ENCODE results near the gene RIGI. TPM values are rescaled to one million over a fixed set of nuclear protein-coding genes. Genes with fewer than 3 reads are reported as not detected.

The RIGI gene
- total and polyA plus RNA-seq, 10 of the 15 experiments (the other 5 are each of a cell fraction or from before 2014, with no cell fraction given): 5.3 to 15.2 (median 9.1) TPM

DNA sequence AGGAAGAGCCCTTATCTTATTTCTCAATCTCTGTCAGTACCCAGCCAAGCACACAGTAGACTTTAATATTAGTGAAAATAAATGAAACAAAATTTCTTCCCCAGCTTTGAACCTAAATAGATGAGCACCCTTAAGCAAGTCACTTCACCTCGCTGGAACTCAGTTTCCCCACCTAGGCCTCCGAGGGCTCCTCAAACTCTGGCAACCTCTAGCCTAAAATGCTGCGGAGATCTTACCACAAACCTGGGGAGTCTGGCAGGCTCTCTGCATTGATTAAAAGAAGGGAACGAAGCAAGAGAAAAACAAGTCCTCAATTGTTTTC lies 326 bp downstream of the RIGI start:
- FAIRE-seq (no peak), DNase-seq (ENCODE audit: low read depth, low spot score) (peak; percentile 7), ATAC-seq (peak; percentile 7; the same call in 2 of the 3 replicates)
- SMC1A ChIA-PET (ENCODE audit: uncharacterized antibody, unreplicated experiment): interaction anchor here (1.1 to 4.4 kb wide), 10 partner anchors 19 to 146 kb away, joined by 3 to 40 read pairs (median 6); partner anchors contain the start of genes ACO1, NDUFB6, SMIM27 and TOPORS
- H2AFZ ChIP-seq (ENCODE audit: control insufficient read depth, low read depth, low read length): peak overlapping the region; percentile 85
- no TSS peak for BruUV-seq (replicated peaks)
- no peaks in the 10 kb centered on the region; the same call in 2 of the 3 replicates for H3K9me3 ChIP-seq (replicated peaks; ENCODE audit: control insufficient read depth, insufficient read depth, low read length)
- H3K4me2 ChIP-seq (ENCODE audit: control insufficient read depth, insufficient read depth): peak overlapping the region; percentile 86
- RAD21 ChIA-PET (ENCODE audit: unreplicated experiment): interaction anchor here (0.8 to 2.5 kb wide), 8 partner anchors 13 to 148 kb away, joined by 4 to 36 read pairs (median 10); partner anchors contain the start of genes ACO1 and NDUFB6
- TF ChIP-seq PML (IDR thresholded peaks at IDR 0.05; ENCODE audit: low read length) (0 out of 2 replicates have a peak, but pooled peaks have one; percentile 4), ZNF384 (IDR thresholded peaks at IDR 0.05; ENCODE audit: borderline replicate concordance, low read depth, low read length) (no peak)
- no peaks in the 10 kb centered on the region for H3K36me3 ChIP-seq (ENCODE audit: control insufficient read depth in 2 of 2, insufficient read depth in 2 of 2, low read length in 1 of 2)
- POLR2A ChIA-PET: interaction anchor here (0.7 to 3.3 kb wide), 9 partner anchors 11 to 500 kb away, joined by 3 to 19 read pairs (median 5); partner anchors contain the start of genes ACO1, DNAJA1, SMIM27 and TOPORS
- H3K9ac ChIP-seq (ENCODE audit: control insufficient read depth, insufficient read depth, low read length): peak overlapping the region; percentile 89
- H3K4me1 ChIP-seq (ENCODE audit: control insufficient read depth, insufficient read depth, low read length): no peaks in the 10 kb centered on the region; the same call in 1 of the 2 replicates
- in situ Hi-C loops (cut with MboI): no loop called here
- H3K79me2 ChIP-seq (ENCODE audit: control insufficient read depth, insufficient read depth, low read length): peaks cover 25% of the 10 kb centered on the region
- intact Hi-C loops (cut with micrococcal nuclease; ENCODE audit: unreplicated experiment): loop anchor here (1.0 to 2.0 kb wide), 3 partner anchors 27 to 147 kb away; partner anchors contain the start of genes NDUFB6, SMIM27 and TOPORS
- H3K4me3 ChIP-seq: peak overlapping the region; percentile 98
- no peaks in the 10 kb centered on the region for H4K20me1 ChIP-seq (ENCODE audit: control insufficient read depth, insufficient read depth)
- CTCF ChIA-PET: interaction anchor here (0.6 to 3.3 kb wide), 14 partner anchors 17 to 274 kb away, joined by 3 to 58 read pairs (median 9); partner anchors contain the start of genes ACO1, NDUFB6, SMIM27 and TOPORS
- H3K27ac ChIP-seq (ENCODE audit: control insufficient read depth, insufficient read depth): peak overlapping the region; percentile 84
- WGBS (ENCODE audit: insufficient coverage, insufficient replicate concordance, low lambda C conversion rate, missing lambda C conversion rate): 0% methylated on average over 4 of the region's 4 CpGs
- no peaks in the 10 kb centered on the region for H3K27me3 ChIP-seq (replicated peaks in 1 of 2; ENCODE audit: control insufficient read depth in 2 of 2, insufficient read depth in 2 of 2, low read length in 1 of 2)

DNA sequence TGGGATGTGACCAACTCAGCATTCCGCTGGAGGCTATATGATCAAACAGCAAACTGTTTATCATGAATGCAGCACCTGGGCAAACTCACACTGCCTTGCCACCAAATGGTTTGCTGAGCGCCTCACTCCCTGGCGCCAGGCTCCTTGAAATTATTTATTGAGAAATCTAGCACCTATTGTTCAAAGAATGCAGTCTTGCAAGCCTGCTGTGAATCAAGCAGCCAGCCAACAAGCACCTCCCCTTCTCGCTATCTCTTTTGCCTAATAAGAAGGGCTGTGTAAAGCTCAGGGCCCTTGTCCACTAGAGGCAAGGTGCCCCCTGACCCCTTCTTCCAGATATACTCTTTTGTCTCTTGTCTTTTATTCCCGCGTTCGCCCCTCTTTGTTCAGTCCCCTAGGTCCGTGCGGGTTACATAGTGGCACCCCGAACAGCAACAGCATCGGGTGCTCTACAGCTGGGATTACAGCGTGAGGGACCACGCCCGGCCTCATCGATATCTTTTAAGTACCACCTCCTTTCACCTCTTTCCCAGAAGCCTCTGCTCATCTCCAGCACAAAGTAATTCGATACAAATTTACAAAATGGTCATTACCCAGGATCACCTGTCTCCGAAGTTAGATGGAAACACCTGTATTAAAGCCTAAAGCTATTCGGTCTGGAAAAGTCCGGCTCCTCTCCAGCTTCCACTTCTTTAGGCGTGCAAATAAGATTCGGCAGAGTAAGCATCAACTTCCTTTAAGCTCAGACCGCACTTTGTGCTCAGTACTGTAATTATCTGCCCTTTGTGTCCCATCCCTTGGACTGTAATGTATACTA lies 896 bp downstream of the RIGI start:
- ChIA-PET RAD21 (ENCODE audit: unreplicated experiment) (interaction anchor here (0.6 to 2.5 kb wide), 9 partner anchors 14 to 147 kb away, joined by 3 to 36 read pairs (median 7); partner anchors contain the start of genes ACO1 and NDUFB6), CTCF (interaction anchor here (0.5 to 3.3 kb wide), 14 partner anchors 9 to 274 kb away, joined by 3 to 58 read pairs (median 6); partner anchors contain the start of genes ACO1, NDUFB6, SMIM27 and TOPORS), SMC1A (ENCODE audit: uncharacterized antibody, unreplicated experiment) (interaction anchor here (1.1 to 4.4 kb wide), 11 partner anchors 18 to 146 kb away, joined by 3 to 40 read pairs (median 6); partner anchors contain the start of genes ACO1, NDUFB6, SMIM27 and TOPORS), POLR2A (interaction anchor here (0.7 to 3.3 kb wide), 8 partner anchors 11 to 500 kb away, joined by 3 to 19 read pairs (median 6); partner anchors contain the start of genes ACO1, DNAJA1, SMIM27 and TOPORS)
- Histone ChIP-seq H3K4me3 (peak overlapping the region; percentile 98), H3K27me3 (replicated peaks in 1 of 2; ENCODE audit: control insufficient read depth in 2 of 2, insufficient read depth in 2 of 2, low read length in 1 of 2) (no peaks in the 10 kb centered on the region), H3K9ac (ENCODE audit: control insufficient read depth, insufficient read depth, low read length) (peak overlapping the region; percentile 89), H3K36me3 (ENCODE audit: control insufficient read depth in 2 of 2, insufficient read depth in 2 of 2, low read length in 1 of 2) (no peaks in the 10 kb centered on the region), H2AFZ (ENCODE audit: control insufficient read depth, low read depth, low read length) (peak overlapping the region; percentile 85), H3K79me2 (ENCODE audit: control insufficient read depth, insufficient read depth, low read length) (peaks cover 25% of the 10 kb centered on the region), H3K27ac (ENCODE audit: control insufficient read depth, insufficient read depth) (peak overlapping the region; percentile 84), H3K9me3 (replicated peaks; ENCODE audit: control insufficient read depth, insufficient read depth, low read length) (no peaks in the 10 kb centered on the region; the same call in 2 of the 3 replicates), H3K4me1 (ENCODE audit: control insufficient read depth, insufficient read depth, low read length) (no peaks in the 10 kb centered on the region; the same call in 1 of the 2 replicates), H3K4me2 (ENCODE audit: control insufficient read depth, insufficient read depth) (peak overlapping the region; percentile 86), H4K20me1 (ENCODE audit: control insufficient read depth, insufficient read depth) (no peaks in the 10 kb centered on the region)
- DNase-seq (ENCODE audit: low read depth, low spot score) (peak; percentile 9), ATAC-seq (peak; percentile 77), FAIRE-seq (peak; percentile 35)
- no peak for TF ChIP-seq TAF1 (IDR thresholded peaks at IDR 0.05; ENCODE audit: borderline replicate concordance, low read depth, low read length)
- TF ChIP-seq ZNF207 (IDR thresholded peaks at IDR 0.05; ENCODE audit: borderline replicate concordance): no peak
- TF ChIP-seq, protein P1, sequence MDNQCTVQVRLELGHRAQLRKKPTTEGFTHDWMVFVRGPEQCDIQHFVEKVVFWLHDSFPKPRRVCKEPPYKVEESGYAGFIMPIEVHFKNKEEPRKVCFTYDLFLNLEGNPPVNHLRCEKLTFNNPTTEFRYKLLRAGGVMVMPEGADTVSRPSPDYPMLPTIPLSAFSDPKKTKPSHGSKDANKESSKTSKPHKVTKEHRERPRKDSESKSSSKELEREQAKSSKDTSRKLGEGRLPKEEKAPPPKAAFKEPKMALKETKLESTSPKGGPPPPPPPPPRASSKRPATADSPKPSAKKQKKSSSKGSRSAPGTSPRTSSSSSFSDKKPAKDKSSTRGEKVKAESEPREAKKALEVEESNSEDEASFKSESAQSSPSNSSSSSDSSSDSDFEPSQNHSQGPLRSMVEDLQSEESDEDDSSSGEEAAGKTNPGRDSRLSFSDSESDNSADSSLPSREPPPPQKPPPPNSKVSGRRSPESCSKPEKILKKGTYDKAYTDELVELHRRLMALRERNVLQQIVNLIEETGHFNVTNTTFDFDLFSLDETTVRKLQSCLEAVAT (IDR thresholded peaks at IDR 0.05): peak; percentile 62; the same call in 1 of the 2 replicates
- TF ChIP-seq, protein P2, sequence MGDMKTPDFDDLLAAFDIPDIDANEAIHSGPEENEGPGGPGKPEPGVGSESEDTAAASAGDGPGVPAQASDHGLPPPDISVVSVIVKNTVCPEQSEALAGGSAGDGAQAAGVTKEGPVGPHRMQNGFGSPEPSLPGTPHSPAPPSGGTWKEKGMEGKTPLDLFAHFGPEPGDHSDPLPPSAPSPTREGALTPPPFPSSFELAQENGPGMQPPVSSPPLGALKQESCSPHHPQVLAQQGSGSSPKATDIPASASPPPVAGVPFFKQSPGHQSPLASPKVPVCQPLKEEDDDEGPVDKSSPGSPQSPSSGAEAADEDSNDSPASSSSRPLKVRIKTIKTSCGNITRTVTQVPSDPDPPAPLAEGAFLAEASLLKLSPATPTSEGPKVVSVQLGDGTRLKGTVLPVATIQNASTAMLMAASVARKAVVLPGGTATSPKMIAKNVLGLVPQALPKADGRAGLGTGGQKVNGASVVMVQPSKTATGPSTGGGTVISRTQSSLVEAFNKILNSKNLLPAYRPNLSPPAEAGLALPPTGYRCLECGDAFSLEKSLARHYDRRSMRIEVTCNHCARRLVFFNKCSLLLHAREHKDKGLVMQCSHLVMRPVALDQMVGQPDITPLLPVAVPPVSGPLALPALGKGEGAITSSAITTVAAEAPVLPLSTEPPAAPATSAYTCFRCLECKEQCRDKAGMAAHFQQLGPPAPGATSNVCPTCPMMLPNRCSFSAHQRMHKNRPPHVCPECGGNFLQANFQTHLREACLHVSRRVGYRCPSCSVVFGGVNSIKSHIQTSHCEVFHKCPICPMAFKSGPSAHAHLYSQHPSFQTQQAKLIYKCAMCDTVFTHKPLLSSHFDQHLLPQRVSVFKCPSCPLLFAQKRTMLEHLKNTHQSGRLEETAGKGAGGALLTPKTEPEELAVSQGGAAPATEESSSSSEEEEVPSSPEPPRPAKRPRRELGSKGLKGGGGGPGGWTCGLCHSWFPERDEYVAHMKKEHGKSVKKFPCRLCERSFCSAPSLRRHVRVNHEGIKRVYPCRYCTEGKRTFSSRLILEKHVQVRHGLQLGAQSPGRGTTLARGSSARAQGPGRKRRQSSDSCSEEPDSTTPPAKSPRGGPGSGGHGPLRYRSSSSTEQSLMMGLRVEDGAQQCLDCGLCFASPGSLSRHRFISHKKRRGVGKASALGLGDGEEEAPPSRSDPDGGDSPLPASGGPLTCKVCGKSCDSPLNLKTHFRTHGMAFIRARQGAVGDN (IDR thresholded peaks at IDR 0.05): peak; percentile 43; the same call in 1 of the 2 replicates
- intact Hi-C loops (cut with micrococcal nuclease; ENCODE audit: unreplicated experiment) (loop anchor here (2.0 kb wide), 1 partner anchor 48 kb away; the partner anchor contains the start of gene NDUFB6), in situ Hi-C loops (cut with MboI) (no loop called here)
- TSS peak; percentile 68 for BruUV-seq (replicated peaks)
- 24% methylated on average over 22 of the region's 22 CpGs for WGBS (ENCODE audit: insufficient coverage, insufficient replicate concordance, low lambda C conversion rate, missing lambda C conversion rate)

All from GM12878 (cell line).